ENCODE data around the gene ARIH1. TPM values are rescaled to one million over a fixed set of nuclear protein-coding genes. Genes with fewer than 3 reads are reported as not detected.

Gene ARIH1
- total RNA-seq, 2 donors from 2014 or later, result 155 to 175 TPM

Other genes with a start within 250 kb of the ARIH1 start
- 1,000 to 10,000 TPM; 2,229 to 3,912 TPM for gene PKM, start 243.1 kb upstream of the ARIH1 start, total RNA-seq
- 10 to 100 TPM; 48.5 to 80.9 TPM for gene PARP6, start 201.8 kb upstream of the ARIH1 start, total RNA-seq
- gene CELF6, start 154.2 kb upstream of the ARIH1 start, total RNA-seq, result under 1 TPM; 0.92 to 1.00 TPM
- 10 to 100 TPM; 90.3 to 91.7 TPM for gene HEXA, start 98.3 kb upstream of the ARIH1 start, total RNA-seq
- not detected for gene TMEM202, start 76.0 kb upstream of the ARIH1 start, total RNA-seq
- gene GOLGA6B, start 180.4 kb downstream of the ARIH1 start, total RNA-seq, result not detected
- gene HIGD2B, start 211.9 kb downstream of the ARIH1 start, total RNA-seq, result under 1 TPM; 0.26 to 0.39 TPM
- gene BBS4, start 211.9 kb downstream of the ARIH1 start, total RNA-seq, result 10 to 100 TPM; 14.4 to 17.0 TPM

All from natural killer cell treated with Interleukin-12 subunit alpha and Interleukin-12 subunit beta and Interleukin-15 and Interleukin-18, amount 100 ng/mL, for 72 hours (primary cell).